Measurements from ENCODE around the gene U2AF2.

U2AF2 gene

DNA sequence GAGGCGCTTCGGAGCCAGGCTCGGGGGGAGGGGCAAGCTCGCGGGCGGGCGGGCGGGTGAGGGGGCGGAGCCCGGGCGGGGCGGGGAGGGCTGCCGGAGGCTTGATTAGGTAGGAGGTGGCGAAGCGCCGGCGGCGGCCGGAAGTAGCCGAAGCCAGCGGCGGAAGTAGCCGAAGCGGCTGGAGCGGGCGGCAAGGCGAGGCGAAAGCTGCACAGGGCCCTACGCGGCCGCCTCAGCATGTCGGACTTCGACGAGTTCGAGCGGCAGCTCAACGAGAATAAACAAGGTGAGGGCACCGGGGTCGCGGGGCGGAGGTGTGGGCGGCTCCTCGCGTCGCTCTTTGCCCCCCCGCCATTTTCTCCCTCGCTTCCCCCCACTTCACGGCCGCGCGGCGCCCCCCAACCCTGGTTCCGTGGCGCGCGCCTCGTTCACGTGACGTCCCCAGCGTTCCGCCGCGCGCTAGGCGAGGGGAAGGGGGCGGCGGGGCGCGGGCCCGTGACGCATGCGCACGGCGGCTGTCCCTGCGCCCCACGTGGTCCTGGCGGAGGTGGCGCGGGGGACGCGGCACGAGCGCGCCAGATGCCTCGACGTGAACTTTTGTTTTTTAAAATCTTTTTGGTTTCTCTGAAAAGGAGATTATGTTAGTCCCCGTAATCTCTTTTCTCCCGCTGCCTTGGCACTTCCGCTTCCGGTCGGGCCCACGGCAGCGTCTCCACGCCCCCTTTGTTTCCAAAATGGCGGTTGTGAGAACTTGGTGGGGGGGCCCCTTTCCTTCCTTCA lies at the start of gene U2AF2:
U2AF2 (plus strand) TSS at position 168 of the 780 bp plus-strand sequence; CDS start at position 238, 70 bp downstream.
- DNase-seq = peak; percentile 96

- DNase-seq = peak; percentile 98
Observed at GRCh38 chr19:55605207-55605636, 49.6 kb upstream of the U2AF2 start.

DNA sequence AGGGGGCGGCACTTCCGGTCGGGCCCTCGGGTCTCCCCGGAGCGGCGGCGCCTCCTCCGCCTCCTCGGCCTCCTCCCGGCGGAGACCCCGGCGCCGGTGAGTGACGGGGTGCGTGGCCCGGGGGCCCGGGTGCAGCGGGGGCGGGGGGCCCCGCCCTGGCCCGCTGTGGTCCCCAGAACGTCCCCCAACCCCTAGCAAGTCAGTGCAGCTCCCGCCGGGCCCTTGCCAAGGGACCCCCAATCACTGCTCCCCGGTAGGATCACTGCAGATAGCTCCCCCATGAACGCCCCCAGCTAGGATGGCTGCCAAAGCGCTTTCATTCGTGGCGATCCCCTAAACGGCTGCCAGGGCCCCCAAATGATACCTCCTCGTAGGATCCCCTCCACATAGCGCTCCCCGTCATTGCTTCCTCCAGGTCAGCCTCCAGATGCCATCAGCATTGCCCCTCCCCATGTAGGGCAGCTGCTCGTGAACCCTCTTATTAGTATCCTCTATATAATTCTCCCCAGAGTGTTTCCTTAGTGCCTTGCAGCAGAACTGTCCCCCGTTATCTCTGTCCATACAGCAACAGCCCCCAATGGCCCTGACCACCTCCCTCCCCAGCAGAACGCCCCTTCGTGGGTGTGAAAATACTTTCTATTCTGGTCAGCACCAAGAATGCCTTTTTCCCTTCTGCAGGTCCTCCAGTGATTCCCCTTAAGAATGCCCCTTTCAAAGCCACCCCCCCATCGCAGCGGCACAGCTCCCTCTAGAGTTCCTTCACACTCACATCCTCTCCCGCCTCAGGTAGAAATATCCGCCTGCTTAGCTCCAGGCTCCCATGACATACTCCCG lies 49.0 kb upstream of the U2AF2 start, which contains the start of gene ZNF865:
ZNF865 (plus strand) TSS at position 11 of the 834 bp plus-strand sequence. CDS start 7,972 bp downstream, outside the sequence.
- DNase-seq = peak; percentile 69 to 70

- no peak for DNase-seq
Observed at GRCh38 chr19:55606471-55606787, 48.4 kb upstream of the U2AF2 start.

GRCh38 chr19:55606817-55607216 lies 48.0 kb upstream of the U2AF2 start:
- no peak for DNase-seq

- no peak for DNase-seq
Observed at GRCh38 chr19:55609326-55609725, 45.5 kb upstream of the U2AF2 start.

GRCh38 chr19:55611300-55611982 lies 43.4 kb upstream of the U2AF2 start:
- DNase-seq = no peak

DNA sequence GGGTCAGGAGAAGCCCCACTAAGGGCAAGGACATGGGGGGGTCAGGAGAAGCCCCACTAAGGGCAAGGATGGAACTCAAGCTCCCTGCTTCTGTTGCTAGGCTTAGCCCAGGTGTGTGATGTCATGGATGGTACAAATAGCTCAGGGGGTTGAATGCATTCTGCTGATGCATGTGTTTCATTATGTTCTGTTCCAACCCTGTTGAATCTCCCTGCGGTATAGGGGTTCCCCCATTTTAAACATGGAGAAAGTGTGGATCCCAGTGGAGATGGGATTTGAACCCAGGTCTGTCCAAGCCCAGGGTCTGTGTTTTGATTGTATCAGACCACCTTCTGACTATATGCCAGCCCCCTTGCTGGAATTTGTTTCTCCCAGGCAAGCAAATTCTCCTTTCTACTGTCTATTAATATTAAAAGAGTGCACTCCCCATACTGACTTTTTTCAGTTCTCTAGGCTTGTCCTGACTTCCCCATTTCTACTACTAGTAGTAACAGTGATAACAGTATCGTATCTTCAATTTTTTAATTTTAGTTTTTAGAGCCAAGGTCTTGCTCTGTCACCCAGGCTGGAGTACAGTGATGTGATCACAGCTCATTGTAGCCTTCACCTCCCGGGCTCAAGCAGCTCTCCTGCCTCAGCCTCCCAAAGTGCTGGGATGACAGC lies 42.7 kb upstream of the U2AF2 start:
- DNase-seq = no peak

DNA sequence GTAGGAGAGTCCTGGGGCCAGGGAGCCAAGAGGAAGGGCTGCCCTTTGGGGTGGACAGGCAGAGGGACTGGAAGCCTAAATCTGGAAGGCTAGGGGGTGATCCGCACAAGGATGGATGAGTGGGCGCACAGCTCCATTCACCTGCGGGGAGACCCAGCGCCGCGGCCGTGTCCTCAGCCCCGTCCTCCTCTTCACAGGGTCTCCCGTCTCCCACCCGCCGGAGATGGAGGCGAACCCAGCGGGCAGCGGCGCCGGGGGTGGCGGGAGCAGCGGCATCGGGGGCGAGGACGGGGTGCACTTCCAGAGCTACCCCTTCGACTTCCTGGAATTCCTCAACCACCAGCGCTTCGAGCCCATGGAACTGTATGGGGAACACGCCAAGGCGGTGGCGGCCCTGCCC lies 41.4 kb upstream of the U2AF2 start:
- DNase-seq = no peak

DNA sequence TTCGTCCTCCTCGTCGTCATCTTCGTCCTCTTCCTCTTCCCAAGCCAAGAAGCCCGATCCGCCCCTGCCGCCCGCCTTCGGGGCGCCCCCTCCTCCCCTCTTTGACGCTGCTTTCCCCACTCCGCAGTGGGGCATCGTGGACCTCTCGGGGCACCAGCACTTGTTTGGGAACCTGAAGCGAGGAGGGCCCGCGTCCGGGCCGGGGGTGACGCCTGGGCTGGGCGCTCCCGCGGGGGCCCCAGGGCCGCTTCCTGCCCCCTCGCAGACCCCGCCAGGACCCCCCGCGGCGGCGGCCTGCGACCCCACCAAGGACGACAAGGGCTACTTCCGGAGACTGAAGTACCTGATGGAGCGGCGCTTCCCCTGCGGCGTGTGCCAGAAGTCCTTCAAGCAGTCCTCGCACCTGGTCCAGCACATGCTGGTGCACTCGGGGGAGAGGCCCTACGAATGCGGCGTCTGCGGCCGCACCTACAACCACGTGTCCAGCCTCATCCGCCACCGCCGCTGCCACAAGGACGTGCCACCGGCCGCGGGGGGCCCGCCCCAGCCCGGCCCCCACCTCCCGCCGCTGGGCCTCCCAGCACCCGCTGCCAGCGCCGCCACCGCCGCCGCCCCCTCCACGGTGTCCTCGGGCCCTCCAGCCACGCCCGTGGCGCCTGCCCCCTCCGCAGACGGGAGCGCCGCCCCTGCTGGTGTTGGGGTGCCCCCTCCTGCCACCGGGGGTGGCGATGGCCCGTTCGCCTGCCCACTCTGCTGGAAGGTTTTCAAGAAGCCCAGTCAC lies 40.7 kb upstream of the U2AF2 start:
- no peak for DNase-seq

DNA sequence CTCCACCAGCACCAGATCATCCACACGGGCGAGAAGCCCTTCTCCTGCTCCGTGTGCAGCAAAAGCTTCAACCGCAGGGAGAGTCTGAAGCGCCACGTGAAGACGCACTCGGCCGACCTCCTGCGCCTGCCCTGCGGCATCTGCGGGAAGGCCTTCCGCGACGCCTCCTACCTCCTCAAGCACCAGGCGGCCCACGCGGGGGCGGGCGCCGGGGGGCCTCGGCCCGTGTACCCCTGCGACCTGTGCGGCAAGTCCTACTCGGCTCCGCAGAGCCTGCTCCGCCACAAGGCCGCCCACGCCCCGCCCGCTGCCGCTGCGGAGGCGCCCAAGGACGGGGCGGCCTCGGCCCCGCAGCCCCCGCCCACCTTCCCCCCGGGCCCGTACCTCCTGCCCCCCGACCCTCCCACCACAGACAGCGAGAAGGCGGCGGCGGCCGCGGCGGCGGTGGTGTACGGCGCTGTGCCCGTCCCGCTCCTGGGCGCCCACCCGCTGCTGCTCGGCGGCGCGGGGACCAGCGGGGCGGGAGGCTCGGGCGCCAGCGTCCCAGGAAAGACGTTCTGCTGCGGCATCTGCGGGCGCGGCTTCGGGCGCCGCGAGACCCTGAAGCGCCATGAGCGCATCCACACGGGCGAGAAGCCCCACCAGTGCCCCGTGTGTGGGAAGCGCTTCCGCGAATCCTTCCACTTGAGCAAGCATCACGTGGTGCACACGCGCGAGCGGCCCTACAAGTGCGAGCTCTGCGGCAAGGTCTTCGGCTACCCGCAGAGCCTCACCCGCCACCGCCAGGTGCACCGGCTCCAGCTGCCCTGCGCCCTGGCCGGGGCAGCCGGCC lies 39.9 kb upstream of the U2AF2 start:
- no peak for DNase-seq

DNA sequence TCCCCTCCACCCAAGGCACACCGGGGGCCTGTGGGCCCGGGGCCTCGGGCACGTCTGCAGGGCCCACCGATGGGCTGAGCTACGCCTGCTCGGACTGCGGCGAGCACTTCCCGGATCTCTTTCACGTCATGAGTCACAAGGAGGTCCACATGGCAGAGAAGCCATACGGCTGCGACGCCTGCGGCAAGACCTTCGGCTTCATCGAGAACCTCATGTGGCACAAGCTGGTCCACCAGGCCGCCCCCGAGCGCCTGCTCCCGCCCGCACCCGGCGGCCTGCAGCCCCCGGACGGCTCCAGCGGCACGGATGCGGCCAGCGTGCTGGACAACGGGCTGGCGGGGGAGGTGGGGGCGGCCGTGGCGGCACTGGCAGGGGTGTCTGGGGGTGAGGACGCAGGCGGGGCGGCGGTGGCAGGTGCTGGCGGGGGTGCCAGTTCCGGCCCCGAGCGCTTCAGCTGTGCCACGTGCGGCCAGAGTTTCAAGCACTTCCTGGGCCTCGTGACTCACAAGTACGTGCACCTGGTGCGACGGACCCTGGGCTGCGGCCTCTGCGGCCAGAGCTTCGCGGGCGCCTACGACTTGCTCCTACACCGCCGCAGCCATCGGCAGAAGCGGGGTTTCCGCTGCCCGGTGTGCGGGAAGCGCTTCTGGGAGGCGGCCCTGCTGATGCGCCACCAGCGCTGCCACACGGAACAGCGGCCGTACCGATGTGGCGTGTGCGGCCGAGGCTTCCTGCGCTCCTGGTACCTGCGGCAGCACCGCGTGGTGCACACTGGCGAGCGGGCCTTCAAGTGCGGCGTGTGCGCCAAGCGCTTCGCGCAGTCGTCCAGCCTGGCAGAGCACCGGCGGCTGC lies 39.1 kb upstream of the U2AF2 start:
- DNase-seq = no peak

- no peak for DNase-seq
Observed at GRCh38 chr19:55616395-55616875, 38.4 kb upstream of the U2AF2 start.

GRCh38 chr19:55617426-55617825 lies 37.4 kb upstream of the U2AF2 start:
- DNase-seq = no peak

GRCh38 chr19:55618426-55618825 lies 36.4 kb upstream of the U2AF2 start:
- no peak for DNase-seq

GRCh38 chr19:55619286-55619685 lies 35.5 kb upstream of the U2AF2 start:
- DNase-seq = no peak

GRCh38 chr19:55620410-55621204 lies 34.2 kb upstream of the U2AF2 start:
- DNase-seq = peak in 1 of 2 donors; percentile 65

- DNase-seq = no peak
Observed at GRCh38 chr19:55621205-55621672, 33.6 kb upstream of the U2AF2 start.

GRCh38 chr19:55621673-55622231 lies 33.1 kb upstream of the U2AF2 start:
- no peak for DNase-seq
